ENCODE results near the gene CELSR1.

DNA sequence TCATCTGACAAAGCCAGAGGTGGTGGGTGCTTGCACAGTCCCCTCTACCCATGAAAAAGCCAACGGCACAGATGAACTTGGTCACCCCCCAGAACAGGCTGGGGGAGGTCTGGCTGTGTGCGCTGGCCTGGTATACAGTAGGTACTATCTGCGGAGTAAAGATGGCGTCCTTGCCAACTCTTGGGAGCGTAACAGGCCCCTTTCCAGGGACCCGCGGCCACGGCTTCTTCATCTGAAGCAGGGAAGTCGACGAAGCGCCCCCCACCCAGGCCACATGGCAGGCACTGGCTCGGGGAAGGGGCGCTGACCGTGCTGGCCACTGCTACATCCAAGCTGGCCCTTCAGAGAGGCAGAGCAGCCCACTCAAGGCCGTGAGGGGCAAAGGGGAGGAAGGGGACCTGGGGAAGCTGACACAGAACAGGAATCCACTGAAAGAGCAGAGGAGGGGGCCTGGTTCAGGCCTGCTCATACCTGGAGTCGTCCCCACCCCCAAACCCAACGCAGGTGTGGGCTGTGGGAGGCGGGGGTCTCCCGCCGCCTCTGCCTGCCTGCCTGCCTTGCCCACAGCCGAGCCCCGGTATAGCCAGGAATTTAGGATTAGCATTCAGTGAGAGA is 75.7 kb downstream of the CELSR1 start:
- no peak for TF ChIP-seq CTCF (IDR thresholded peaks at IDR 0.05)
- TF ChIP-seq EZH2 (IDR thresholded peaks at IDR 0.05; ENCODE audit: borderline replicate concordance, insufficient read depth, low read depth, low read length, poor library complexity, severe bottlenecking), result no peak
